ENCODE data around the gene CCL2. TPM values are rescaled to one million over a fixed set of nuclear protein-coding genes. Genes with fewer than 3 reads are reported as not detected.

Gene CCL2
- total and polyA plus RNA-seq, 8 donors, result 3.8 to 194 (median 26.0) TPM

DNA sequence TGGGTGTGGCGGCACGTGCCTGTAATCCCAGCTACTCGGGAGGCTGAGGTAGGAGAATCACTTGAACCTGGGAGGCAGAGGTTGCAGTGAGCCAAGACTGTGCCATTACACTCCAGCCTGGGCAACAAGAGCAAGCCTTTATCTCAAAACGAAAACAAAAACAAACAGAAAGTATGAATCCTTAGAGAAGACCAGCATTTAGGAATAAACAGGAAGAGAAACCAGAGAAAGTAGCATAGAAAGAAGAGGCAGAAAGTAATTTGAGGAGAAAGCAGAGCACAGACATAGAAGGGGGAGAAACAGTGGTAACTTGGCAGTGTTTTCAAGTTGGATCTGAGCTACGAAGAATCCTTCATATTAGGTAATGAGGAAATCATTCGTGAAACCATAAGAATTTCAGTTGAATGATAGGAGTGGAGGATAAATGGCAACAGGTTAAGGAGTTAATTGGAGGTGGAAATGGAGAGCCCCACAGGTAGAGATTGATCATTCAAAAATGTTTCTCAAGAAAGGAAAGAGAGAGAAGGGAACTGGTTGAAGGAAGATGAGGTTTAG is 9.7 kb upstream of the CCL2 start:
- Histone ChIP-seq H3K27me3 (no peaks in the 10 kb centered on the region), H3K4me1 (peaks cover 21 to 84% (median 28%) of the 10 kb centered on the region in 4 donors), H3K27ac (peak overlapping the region in 2 of 5 donors; percentile 28 to 57), H3K36me3 (no peaks in the 10 kb centered on the region), H3K9me3 (no peaks in the 10 kb centered on the region), H3K4me3 (no peak overlapping the region)
- DNase-seq, result no peak
- TF ChIP-seq EP300 (IDR thresholded peaks at IDR 0.05), result no peak
- TF ChIP-seq POLR2AphosphoS5 (IDR thresholded peaks at IDR 0.05), result no peak
- TF ChIP-seq, protein P1, sequence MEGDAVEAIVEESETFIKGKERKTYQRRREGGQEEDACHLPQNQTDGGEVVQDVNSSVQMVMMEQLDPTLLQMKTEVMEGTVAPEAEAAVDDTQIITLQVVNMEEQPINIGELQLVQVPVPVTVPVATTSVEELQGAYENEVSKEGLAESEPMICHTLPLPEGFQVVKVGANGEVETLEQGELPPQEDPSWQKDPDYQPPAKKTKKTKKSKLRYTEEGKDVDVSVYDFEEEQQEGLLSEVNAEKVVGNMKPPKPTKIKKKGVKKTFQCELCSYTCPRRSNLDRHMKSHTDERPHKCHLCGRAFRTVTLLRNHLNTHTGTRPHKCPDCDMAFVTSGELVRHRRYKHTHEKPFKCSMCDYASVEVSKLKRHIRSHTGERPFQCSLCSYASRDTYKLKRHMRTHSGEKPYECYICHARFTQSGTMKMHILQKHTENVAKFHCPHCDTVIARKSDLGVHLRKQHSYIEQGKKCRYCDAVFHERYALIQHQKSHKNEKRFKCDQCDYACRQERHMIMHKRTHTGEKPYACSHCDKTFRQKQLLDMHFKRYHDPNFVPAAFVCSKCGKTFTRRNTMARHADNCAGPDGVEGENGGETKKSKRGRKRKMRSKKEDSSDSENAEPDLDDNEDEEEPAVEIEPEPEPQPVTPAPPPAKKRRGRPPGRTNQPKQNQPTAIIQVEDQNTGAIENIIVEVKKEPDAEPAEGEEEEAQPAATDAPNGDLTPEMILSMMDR (IDR thresholded peaks at IDR 0.05), result no peak
- no peak for TF ChIP-seq POLR2A (IDR thresholded peaks at IDR 0.05)
- intact Hi-C loops (cut with DNase I; ENCODE audit: low total_unique reads), result no loop called here
- WGBS, 5 donors, result 61 to 78% (median 73%) methylated on average over 6 of the region's 6 CpGs

DNA sequence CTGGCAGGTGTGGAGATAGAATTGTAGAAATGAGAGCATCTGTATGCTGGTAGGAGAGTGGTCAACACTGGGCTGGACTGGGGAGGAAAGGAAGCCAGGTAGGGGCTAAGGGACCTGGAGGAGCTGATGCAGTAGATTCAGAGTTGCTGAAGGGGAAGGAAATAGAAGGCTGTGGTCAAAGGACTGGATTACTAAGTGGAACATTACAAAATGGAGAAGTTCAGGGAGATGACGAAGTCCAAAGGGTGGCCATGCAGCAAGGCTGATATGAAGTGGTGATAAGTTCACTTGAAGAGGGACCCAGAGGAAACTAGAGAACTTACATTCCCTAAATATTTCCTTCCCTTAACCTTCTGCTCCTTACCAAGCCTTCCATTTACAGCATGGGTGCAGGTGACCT is 8.6 kb upstream of the CCL2 start:
- H3K4me1 ChIP-seq, result peaks cover 13 to 84% (median 32%) of the 10 kb centered on the region in 4 donors
- H3K9me3 ChIP-seq, result no peaks in the 10 kb centered on the region
- H3K36me3 ChIP-seq, result no peaks in the 10 kb centered on the region
- TF ChIP-seq EP300 (IDR thresholded peaks at IDR 0.05) (no peak), POLR2AphosphoS5 (IDR thresholded peaks at IDR 0.05) (no peak), POLR2A (IDR thresholded peaks at IDR 0.05) (no peak)
- TF ChIP-seq, protein P1 (IDR thresholded peaks at IDR 0.05), result no peak
- H3K27me3 ChIP-seq, result no peaks in the 10 kb centered on the region
- intact Hi-C loops (cut with DNase I; ENCODE audit: low total_unique reads), result no loop called here
- DNase-seq, result no peak
- 64 to 83% (median 79%) methylated on average over 1 of the region's 1 CpG for WGBS, 5 donors
- no peak overlapping the region for H3K4me3 ChIP-seq
- H3K27ac ChIP-seq, result peak overlapping the region in 2 of 5 donors; percentile 28 to 57

DNA sequence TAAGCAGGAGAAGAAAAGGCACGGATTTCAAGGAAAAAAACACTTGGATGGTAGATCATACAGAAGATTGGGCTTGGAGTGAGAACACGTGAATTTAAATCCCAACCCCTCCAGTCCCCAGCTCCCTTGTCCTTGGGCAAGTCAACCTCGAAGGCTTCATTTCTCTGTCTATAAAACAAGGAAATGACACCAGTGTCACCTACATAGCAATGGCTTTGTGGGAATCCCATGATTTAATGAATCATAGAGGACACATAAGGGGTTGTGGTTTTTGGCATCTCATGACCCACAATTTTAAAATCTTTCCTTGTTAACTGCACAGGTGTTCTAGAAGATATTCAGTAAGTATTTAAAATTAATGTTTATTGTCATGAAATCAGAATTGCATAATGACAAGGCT is 8.2 kb upstream of the CCL2 start:
- intact Hi-C loops (cut with DNase I; ENCODE audit: low total_unique reads), result no loop called here
- no peaks in the 10 kb centered on the region for H3K27me3 ChIP-seq
- peaks cover 8 to 84% (median 36%) of the 10 kb centered on the region in 4 donors for H3K4me1 ChIP-seq
- DNase-seq, result no peak
- H3K4me3 ChIP-seq, result no peak overlapping the region
- WGBS, 5 donors, result 72 to 77% (median 76%) methylated on average over 3 of the region's 3 CpGs
- H3K27ac ChIP-seq, result peak overlapping the region in 2 of 5 donors; percentile 28 to 57
- H3K36me3 ChIP-seq, result no peaks in the 10 kb centered on the region
- TF ChIP-seq, protein P1 (IDR thresholded peaks at IDR 0.05), result no peak
- TF ChIP-seq POLR2AphosphoS5 (IDR thresholded peaks at IDR 0.05) (no peak), POLR2A (IDR thresholded peaks at IDR 0.05) (no peak), EP300 (IDR thresholded peaks at IDR 0.05) (no peak)
- no peaks in the 10 kb centered on the region for H3K9me3 ChIP-seq

DNA sequence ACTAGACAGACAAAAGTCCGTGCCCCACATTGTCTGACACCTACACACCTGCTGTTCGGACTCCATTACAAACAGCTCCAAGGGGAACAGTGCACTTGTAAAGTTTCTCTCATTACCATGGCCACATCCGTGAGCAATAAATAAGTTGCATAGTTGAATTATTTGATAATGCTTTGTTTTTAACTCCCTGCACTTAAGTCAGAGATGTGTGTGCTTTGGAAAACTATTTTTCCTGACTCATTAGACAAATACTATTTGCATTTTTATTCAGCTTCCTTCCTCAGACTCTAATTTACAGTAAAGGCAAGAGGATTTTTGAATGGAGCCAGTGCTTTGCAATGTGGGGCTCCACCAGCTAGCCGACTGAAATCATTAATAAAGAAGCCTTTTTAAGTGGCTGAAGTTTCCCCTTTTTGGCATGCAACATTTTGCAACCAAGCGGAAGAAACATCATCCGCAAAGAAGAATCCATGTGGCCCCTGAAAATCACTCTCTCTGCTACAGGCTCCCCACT is 6.5 kb upstream of the CCL2 start:
- peaks cover 5 to 87% (median 53%) of the 10 kb centered on the region in 4 donors for H3K4me1 ChIP-seq
- no peaks in the 10 kb centered on the region for H3K36me3 ChIP-seq
- TF ChIP-seq, protein P1 (IDR thresholded peaks at IDR 0.05), result no peak
- peak in 1 of 3 donors; percentile 12 for TF ChIP-seq POLR2AphosphoS5 (IDR thresholded peaks at IDR 0.05)
- no peak overlapping the region for H3K4me3 ChIP-seq
- DNase-seq, result peak in 1 of 2 donors; percentile 30
- H3K27me3 ChIP-seq, result peaks cover 0 to 3% (median 0%) of the 10 kb centered on the region in 3 donors
- intact Hi-C loops (cut with DNase I; ENCODE audit: low total_unique reads), result no loop called here
- H3K27ac ChIP-seq, result peak overlapping the region in 4 of 5 donors; percentile 22 to 67 (median 50)
- H3K9me3 ChIP-seq, result no peaks in the 10 kb centered on the region
- 56 to 61% (median 57%) methylated on average over 6 of the region's 6 CpGs for WGBS, 5 donors

Data from stomach (tissue), 9 donors.